HG02973 (cell line): ENCODE data around the gene CPEB1.

Experiments
- ATAC-seq: cut with Tn5 transposase; IDR thresholded peaks from one replicate; pipeline ENCODE4 v1.9.1; 2021; ENCODE audit warnings: moderate library complexity; ENCODE audit not compliant: unreplicated experiment

The CPEB1 gene

GRCh38 chr15:82595766-82596165 lies 51.4 kb downstream of the CPEB1 start:
- no peak for ATAC-seq

- ATAC-seq = no peak
Observed at GRCh38 chr15:82595203-82595602, 52.0 kb downstream of the CPEB1 start.

GRCh38 chr15:82587805-82588204 lies 59.4 kb downstream of the CPEB1 start:
- ATAC-seq = no peak

- no peak for ATAC-seq
Observed at GRCh38 chr15:82585072-82585471, 62.1 kb downstream of the CPEB1 start.

GRCh38 chr15:82580713-82581112 lies 66.5 kb downstream of the CPEB1 start:
- ATAC-seq = no peak

GRCh38 chr15:82575335-82575734 lies 71.8 kb downstream of the CPEB1 start:
- no peak for ATAC-seq

GRCh38 chr15:82572986-82573385 lies 74.2 kb downstream of the CPEB1 start:
- no peak for ATAC-seq

GRCh38 chr15:82572311-82572710 lies 74.9 kb downstream of the CPEB1 start:
- ATAC-seq = no peak

GRCh38 chr15:82571722-82572222 lies 75.4 kb downstream of the CPEB1 start:
- ATAC-seq = no peak

GRCh38 chr15:82570721-82571508 lies 76.2 kb downstream of the CPEB1 start:
- no peak for ATAC-seq

- ATAC-seq = no peak
Observed at GRCh38 chr15:82569834-82570233, 77.3 kb downstream of the CPEB1 start.

GRCh38 chr15:82568986-82569385 lies 78.2 kb downstream of the CPEB1 start:
- no peak for ATAC-seq

GRCh38 chr15:82567661-82568060 lies 79.5 kb downstream of the CPEB1 start:
- no peak for ATAC-seq

GRCh38 chr15:82566690-82567089 lies 80.5 kb downstream of the CPEB1 start:
- ATAC-seq = no peak

- ATAC-seq = no peak
Observed at GRCh38 chr15:82558502-82558901, 88.7 kb downstream of the CPEB1 start.

- no peak for ATAC-seq
Observed at GRCh38 chr15:82556315-82557035, 90.7 kb downstream of the CPEB1 start.

GRCh38 chr15:82554849-82555248 lies 92.3 kb downstream of the CPEB1 start:
- ATAC-seq = no peak

GRCh38 chr15:82554351-82554750 lies 92.8 kb downstream of the CPEB1 start:
- no peak for ATAC-seq

- no peak for ATAC-seq
Observed at GRCh38 chr15:82553846-82554245, 93.3 kb downstream of the CPEB1 start.

GRCh38 chr15:82552861-82553260 lies 94.3 kb downstream of the CPEB1 start:
- ATAC-seq = no peak

- ATAC-seq = no peak
Observed at GRCh38 chr15:82551646-82552247, 95.4 kb downstream of the CPEB1 start.

- no peak for ATAC-seq
Observed at GRCh38 chr15:82549199-82549665, 97.9 kb downstream of the CPEB1 start.
